DOHH2 (cell line): Measurements from ENCODE around the gene EEF1A1.

ENCODE experiments used
- CTCF ChIP-seq: fragments of 200-600 bp; sonication (generic); IDR thresholded peaks from one replicate; pipeline ENCODE4 v1.5.1; 2014; ENCODE audit warnings: antibody characterized with exemption, mild to moderate bottlenecking, low read depth, low read length; ENCODE audit not compliant: poor library complexity, severe bottlenecking
- EZH2phosphoT487 ChIP-seq: fragments of 200-600 bp; sonication (generic); IDR thresholded peaks from 2 replicates; pipeline ENCODE4 v1.6.1; 2017; ENCODE audit warnings: borderline replicate concordance, mild to moderate bottlenecking, antibody characterized with exemption, low read length, moderate library complexity, mixed read lengths

GRCh38 chr6:73515204-73515655 is 5.6 kb downstream of the EEF1A1 start:
- TF ChIP-seq CTCF: no peak
- no peak for TF ChIP-seq EZH2phosphoT487
